ENCODE results near the gene NUP133. TPM values are rescaled to one million over a fixed set of nuclear protein-coding genes. Genes with fewer than 3 reads are reported as not detected.

The NUP133 gene
- 10 to 100 TPM; 67.8 to 68.4 TPM for total RNA-seq
- 47.6 TPM for polyA plus RNA-seq (2013, experiment 1 of 2)
- polyA plus RNA-seq (2013, experiment 2 of 2) = 45.9 TPM
- long read RNA-seq, experiment 1, full-length matches to known transcripts = 7 of 26 reads
- long read RNA-seq, experiment 1, partial matches to known transcripts = 3 of 26 reads
- long read RNA-seq, experiment 1, other reads (novel, unspliced or antisense) = 16 of 26 reads
- long read RNA-seq, experiment 2, full-length matches to known transcripts = 77 of 100 reads
- long read RNA-seq, experiment 2, partial matches to known transcripts = 13 of 100 reads
- long read RNA-seq, experiment 2, other reads (novel, unspliced or antisense) = 10 of 100 reads
- long read RNA-seq, experiment 3, full-length matches to known transcripts = 341 of 498 reads
- long read RNA-seq, experiment 3, partial matches to known transcripts = 130 of 498 reads
- long read RNA-seq, experiment 3, other reads (novel, unspliced or antisense) = 27 of 498 reads
- long read RNA-seq, experiment 4, full-length matches to known transcripts = 3 of 13 reads
- long read RNA-seq, experiment 4, partial matches to known transcripts = 9 of 13 reads
- long read RNA-seq, experiment 4, other reads (novel, unspliced or antisense) = 1 of 13 reads

DNA sequence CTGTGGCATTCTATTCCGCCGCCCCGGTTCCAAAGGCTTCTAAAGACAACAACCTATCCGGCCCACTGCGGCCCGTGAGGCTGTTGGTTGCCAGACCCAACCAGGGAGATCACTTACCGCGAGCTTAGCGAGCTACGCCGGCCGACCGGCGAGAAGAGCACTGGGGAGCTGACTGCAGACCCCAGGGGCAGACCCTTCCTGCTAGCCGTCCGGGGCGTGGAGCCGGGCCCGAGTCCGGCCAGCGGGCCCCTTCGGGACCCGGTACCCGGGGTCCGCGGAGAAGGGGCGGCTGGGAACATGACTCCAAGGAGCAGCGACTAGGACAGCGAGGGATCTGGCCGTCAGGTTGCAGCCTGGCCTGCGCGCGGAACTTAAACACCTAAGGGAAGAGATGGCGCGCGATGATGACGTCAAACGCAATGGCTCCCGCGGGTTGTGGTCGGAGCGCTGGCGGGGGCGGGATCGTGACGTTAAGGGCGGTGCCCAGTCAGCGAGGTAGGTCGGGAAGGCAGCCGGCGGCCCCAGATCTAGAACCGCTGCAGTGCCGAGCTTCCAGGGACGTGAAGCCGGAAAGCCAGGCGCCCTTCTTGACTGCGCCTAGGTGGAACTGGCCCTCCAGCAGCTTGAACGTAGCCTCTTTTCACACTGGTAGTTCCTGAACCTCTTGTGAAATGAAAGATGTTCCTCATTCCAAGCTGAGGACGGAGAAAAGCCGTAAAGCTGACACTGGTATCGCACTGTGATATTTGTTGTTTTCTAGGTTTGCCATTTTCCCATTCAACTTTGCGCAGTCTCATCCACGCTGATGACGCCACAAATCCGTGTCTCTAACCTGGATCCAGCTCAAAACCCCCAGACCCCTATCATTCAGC lies at the start of gene NUP133:
NUP133 (minus strand) TSS at position 391 of the 872 bp plus-strand sequence; CDS start at position 299, 92 bp downstream.
- Histone ChIP-seq H3K27ac (ENCODE audit: low read depth, low read length) (peak within 1 kb of the TSS; percentile 89), H3K9me3 (ENCODE audit: control insufficient read depth, low read length) (no peaks in the 10 kb centered on the region), H3K4me1 (ENCODE audit: control insufficient read depth, insufficient read depth, low read length) (peaks cover 5% of the 10 kb centered on the region), H3K4me3 (ENCODE audit: low read length) (peak within 1 kb of the TSS; percentile 100), H3K9ac (ENCODE audit: extremely low read depth, low read length, poor library complexity, severe bottlenecking) (peak within 1 kb of the TSS; percentile 98), H3K36me3 (ENCODE audit: control insufficient read depth, insufficient read depth, low read length) (peaks cover 19% of the 10 kb centered on the region), H3K27me3 (ENCODE audit: control insufficient read depth, insufficient read depth, low read length, poor library complexity, severe bottlenecking) (no peaks in the 10 kb centered on the region)
- Mint-ChIP-seq H3K36me3 (ENCODE audit: low read depth) (peaks cover 16% of the 10 kb centered on the region), H3K4me3 (peak within 1 kb of the TSS; percentile 89), H3K27me3 (ENCODE audit: insufficient read depth) (no peaks in the 10 kb centered on the region), H3K27ac (peak within 1 kb of the TSS; percentile 98), H3K4me1 (peaks cover 13% of the 10 kb centered on the region), H3K9me3 (peaks cover 2% of the 10 kb centered on the region)
- DNase-seq = peak; percentile 99
- 3 to 4% methylated on average over 34 to 65 of the region's 65 CpGs for WGBS, 2 experiments (ENCODE audit: insufficient coverage in 1 of 2, insufficient read length in 1 of 2)
- TF ChIP-seq, protein P1, sequence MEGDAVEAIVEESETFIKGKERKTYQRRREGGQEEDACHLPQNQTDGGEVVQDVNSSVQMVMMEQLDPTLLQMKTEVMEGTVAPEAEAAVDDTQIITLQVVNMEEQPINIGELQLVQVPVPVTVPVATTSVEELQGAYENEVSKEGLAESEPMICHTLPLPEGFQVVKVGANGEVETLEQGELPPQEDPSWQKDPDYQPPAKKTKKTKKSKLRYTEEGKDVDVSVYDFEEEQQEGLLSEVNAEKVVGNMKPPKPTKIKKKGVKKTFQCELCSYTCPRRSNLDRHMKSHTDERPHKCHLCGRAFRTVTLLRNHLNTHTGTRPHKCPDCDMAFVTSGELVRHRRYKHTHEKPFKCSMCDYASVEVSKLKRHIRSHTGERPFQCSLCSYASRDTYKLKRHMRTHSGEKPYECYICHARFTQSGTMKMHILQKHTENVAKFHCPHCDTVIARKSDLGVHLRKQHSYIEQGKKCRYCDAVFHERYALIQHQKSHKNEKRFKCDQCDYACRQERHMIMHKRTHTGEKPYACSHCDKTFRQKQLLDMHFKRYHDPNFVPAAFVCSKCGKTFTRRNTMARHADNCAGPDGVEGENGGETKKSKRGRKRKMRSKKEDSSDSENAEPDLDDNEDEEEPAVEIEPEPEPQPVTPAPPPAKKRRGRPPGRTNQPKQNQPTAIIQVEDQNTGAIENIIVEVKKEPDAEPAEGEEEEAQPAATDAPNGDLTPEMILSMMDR (conservative IDR thresholded peaks at IDR 0.05) = no peak

DNA sequence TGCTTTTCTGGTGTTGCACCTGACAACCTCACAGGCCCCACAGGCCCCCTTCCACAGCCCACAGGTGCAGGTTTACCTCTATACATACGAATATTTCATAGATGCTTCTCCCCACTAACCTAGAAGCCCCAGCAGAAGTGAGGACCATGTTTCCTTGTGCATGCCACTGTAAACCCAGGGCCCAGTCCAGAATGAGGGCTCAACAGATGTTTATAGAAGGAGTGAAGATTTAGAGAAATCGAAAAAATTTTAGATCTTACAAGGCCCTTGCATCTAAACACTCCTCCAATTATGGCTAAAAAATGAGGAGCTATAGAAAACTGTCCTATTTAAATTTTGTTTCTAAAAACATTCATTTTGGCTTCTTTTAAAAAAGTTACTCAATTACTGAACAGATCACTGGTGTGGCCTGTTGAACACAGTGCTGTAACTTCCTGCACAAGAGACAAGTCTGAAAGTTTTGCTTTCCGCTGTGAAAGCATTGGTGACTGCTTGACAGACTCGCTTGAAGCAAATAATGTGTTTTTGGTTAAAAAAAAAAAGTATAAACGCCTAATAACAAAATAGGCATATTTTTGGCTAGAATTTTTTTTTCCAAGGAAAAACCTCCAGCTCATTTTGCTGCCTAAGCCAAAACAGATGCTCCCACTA lies 49.2 kb upstream of the NUP133 start:
- Mint-ChIP-seq H3K9me3 (no peaks in the 10 kb centered on the region), H3K4me1 (peaks cover 22% of the 10 kb centered on the region), H3K27ac (peak overlapping the region; percentile 70), H3K27me3 (ENCODE audit: insufficient read depth) (no peaks in the 10 kb centered on the region), H3K4me3 (peak overlapping the region; percentile 69), H3K36me3 (ENCODE audit: low read depth) (no peaks in the 10 kb centered on the region)
- Histone ChIP-seq H3K9ac (ENCODE audit: extremely low read depth, low read length, poor library complexity, severe bottlenecking) (peak overlapping the region; percentile 49), H3K4me1 (ENCODE audit: control insufficient read depth, insufficient read depth, low read length) (peaks cover 4% of the 10 kb centered on the region), H3K27ac (ENCODE audit: low read depth, low read length) (no peak overlapping the region), H3K36me3 (ENCODE audit: control insufficient read depth, insufficient read depth, low read length) (no peaks in the 10 kb centered on the region), H3K27me3 (ENCODE audit: control insufficient read depth, insufficient read depth, low read length, poor library complexity, severe bottlenecking) (no peaks in the 10 kb centered on the region), H3K9me3 (ENCODE audit: control insufficient read depth, low read length) (no peaks in the 10 kb centered on the region), H3K4me3 (ENCODE audit: low read length) (peak overlapping the region; percentile 96)
- WGBS, 2 experiments (ENCODE audit: insufficient coverage in 1 of 2, insufficient read length in 1 of 2) = 71 to 77% methylated on average over 2 to 5 of the region's 5 CpGs
- TF ChIP-seq, protein P1 (conservative IDR thresholded peaks at IDR 0.05) = no peak
- no peak for DNase-seq

All from endodermal cell (in vitro differentiated cells).